ENCODE results near the gene NUDT10. TPM values are rescaled to one million over a fixed set of nuclear protein-coding genes. Genes with fewer than 3 reads are reported as not detected.

The NUDT10 gene
- 0.18 and 0.32 TPM in 2 replicates for total RNA-seq

GRCh38 chrX:51332188-51332942 lies at the start of gene NUDT10:
Gene NUDT10 (plus strand): TSS chrX:51332822. CDS start chrX:51332966, 144 bp downstream.

Other genes with a start within 250 kb of the NUDT10 start
- 5.5 and 8.3 TPM in 2 replicates for gene NUDT11, start 163.8 kb downstream of the NUDT10 start, total RNA-seq

All from cardiac atrium fibroblast (primary cell).